GM12878 (cell line): ENCODE measurements around the gene EP400. TPM values are rescaled to one million over a fixed set of nuclear protein-coding genes. Genes with fewer than 3 reads are reported as not detected.

Source experiments
- ATAC-seq: fragments of 200-7000 bp; cut with Tn5 transposase; 3 replicates; pipeline ENCODE4 v1.9.1; 2020; ENCODE audit warnings: mild to moderate bottlenecking, moderate library complexity
- BruUV-seq: library from RNA; stranded (reverse); fragments of 400-500 nt; replicated peaks from 2 replicates; lab custom pipeline; 2021; lab: Mats Ljungman, UMichigan
- CTCF ChIA-PET: fragments of 300-600 bp; sonication (Branson Sonifier 250); formaldehyde crosslinking; extraction: SDS; loops from one replicate; lab custom pipeline; 2021; ENCODE audit warnings: inconsistent platforms; lab: Yijun Ruan, JAX
- POLR2A ChIA-PET: fragments of 350-600 bp; formaldehyde crosslinking; extraction: SDS; loops from one replicate; lab custom pipeline; 2021; ENCODE audit warnings: inconsistent platforms; lab: Charles Lee
- RAD21 ChIA-PET: fragments of 300-600 bp; sonication (Branson Sonifier 250); formaldehyde crosslinking; loops from one replicate; lab custom pipeline; 2023; ENCODE audit warnings: antibody characterized with exemption; ENCODE audit not compliant: unreplicated experiment; lab: Charles Lee
- SMC1A ChIA-PET: fragments of 300-600 bp; sonication (Branson Sonifier 250); formaldehyde crosslinking; loops from one replicate; lab custom pipeline; 2023; ENCODE audit not compliant: unreplicated experiment, uncharacterized antibody; lab: Charles Lee
- DNase-seq: peaks from one replicate; pipeline ENCODE4 v3.0.0-alpha.2; 2011; ENCODE audit warnings: low read depth, low spot score
- FAIRE-seq: peaks from 3 replicates; lab custom pipeline; 2011; peaks lifted over from hg19 to GRCh38; lab: Jason Lieb, UNC
- H2AFZ ChIP-seq: 2 replicates; pipeline ENCODE4 v1.6.0; 2011; ENCODE audit warnings: low read depth, low read length, control low read depth; ENCODE audit not compliant: control insufficient read depth
- H3K27ac ChIP-seq: 2 replicates; pipeline ENCODE4 v1.5.1; 2011; ENCODE audit warnings: control low read depth; ENCODE audit not compliant: control insufficient read depth, insufficient read depth
- H3K27me3 ChIP-seq, 2 experiments: replicated peaks in 1 of 2; 2 replicates each; pipeline versions ENCODE4 v1.6.0 to v1.6.1; 2011; ENCODE audit warnings: low read length in 1 of 2; ENCODE audit not compliant: control insufficient read depth in 2 of 2, insufficient read depth in 2 of 2
- H3K36me3 ChIP-seq, 2 experiments: 2 replicates each; pipeline ENCODE4 v1.5.1; 2011; ENCODE audit warnings: low read length in 1 of 2; ENCODE audit not compliant: control insufficient read depth in 2 of 2, insufficient read depth in 2 of 2
- H3K4me1 ChIP-seq: 2 replicates; pipeline ENCODE4 v1.6.1; 2011; ENCODE audit warnings: mild to moderate bottlenecking, low read length, moderate library complexity, mixed read lengths; ENCODE audit not compliant: control insufficient read depth, insufficient read depth
- H3K4me2 ChIP-seq: 2 replicates; pipeline ENCODE4 v1.6.0; 2011; ENCODE audit warnings: control low read depth; ENCODE audit not compliant: control insufficient read depth, insufficient read depth
- H3K4me3 ChIP-seq: fragments of 200-600 bp; sonication (generic); 2 replicates; pipeline ENCODE4 v1.5.1; 2016
- H3K79me2 ChIP-seq: 2 replicates; pipeline ENCODE4 v1.6.0; 2011; ENCODE audit warnings: low read length; ENCODE audit not compliant: control insufficient read depth, insufficient read depth
- H3K9ac ChIP-seq: 2 replicates; pipeline ENCODE4 v1.8.0; 2011; ENCODE audit warnings: low read length, control low read depth, mixed read lengths; ENCODE audit not compliant: control insufficient read depth, insufficient read depth
- H3K9me3 ChIP-seq: replicated peaks from 3 replicates; pipeline ENCODE4 v1.5.1; 2011; ENCODE audit warnings: mild to moderate bottlenecking, low read length; ENCODE audit not compliant: control insufficient read depth, insufficient read depth
- H4K20me1 ChIP-seq: 2 replicates; pipeline ENCODE4 v1.6.0; 2011; ENCODE audit not compliant: control insufficient read depth, insufficient read depth
- BACH1 ChIP-seq: fragments of 450-650 bp; IDR thresholded peaks from 2 replicates; pipeline ENCODE4 v1.6.1; 2017; ENCODE audit warnings: mild to moderate bottlenecking, borderline replicate concordance
- HCFC1 ChIP-seq: fragments of 150-350 bp; IDR thresholded peaks from 2 replicates; pipeline ENCODE4 v1.6.1; 2014; ENCODE audit warnings: low read length
- JUNB ChIP-seq: IDR thresholded peaks from 2 replicates; pipeline ENCODE4 v1.6.1; 2016; ENCODE audit warnings: antibody characterized with exemption, mild to moderate bottlenecking
- MTA3 ChIP-seq: IDR thresholded peaks from 2 replicates; pipeline ENCODE4 v1.6.1; 2012; ENCODE audit warnings: low read length, inconsistent platforms, borderline replicate concordance
- MYB ChIP-seq: fragments of 150-350 bp; IDR thresholded peaks from 2 replicates; pipeline ENCODE4 v1.6.1; 2014; ENCODE audit warnings: mild to moderate bottlenecking, low read depth, low read length, borderline replicate concordance
- NRF1 ChIP-seq: conservative IDR thresholded peaks from 2 replicates; pipeline ENCODE4 v1.6.1; 2011; ENCODE audit warnings: mild to moderate bottlenecking, low read depth, low read length, improper control_type of control experiment
- SIN3A ChIP-seq: IDR thresholded peaks from 2 replicates; pipeline ENCODE4 v1.6.1; 2012; ENCODE audit warnings: low read depth, low read length, improper control_type of control experiment
- STAT1 ChIP-seq: fragments of 450-650 bp; conservative IDR thresholded peaks from 2 replicates; pipeline ENCODE4 v1.6.1; 2014; ENCODE audit warnings: antibody characterized with exemption, mild to moderate bottlenecking
- TCF12 ChIP-seq: IDR thresholded peaks from 2 replicates; pipeline ENCODE4 v1.6.1; 2011; ENCODE audit warnings: low read depth, mild to moderate bottlenecking, low read length
- TCF7 ChIP-seq: IDR thresholded peaks from 2 replicates; pipeline ENCODE4 v1.6.1; 2014; ENCODE audit warnings: antibody characterized with exemption, borderline replicate concordance
- ZNF207 ChIP-seq: fragments of 450-650 bp; IDR thresholded peaks from 2 replicates; pipeline ENCODE4 v1.6.1; 2014; ENCODE audit warnings: antibody characterized with exemption, mild to moderate bottlenecking, borderline replicate concordance
- ZNF217 ChIP-seq: fragments of 450-650 bp; IDR thresholded peaks from 2 replicates; pipeline ENCODE4 v1.6.1; 2017; ENCODE audit warnings: antibody characterized with exemption, mild to moderate bottlenecking
- whole genome bisulfite sequencing: methylation state at CpG from one replicate; pipeline ENCODE4 v1.1.6; 2016; ENCODE audit warnings: low lambda C conversion rate; ENCODE audit not compliant: insufficient replicate concordance, insufficient coverage; ENCODE audit errors: missing lambda C conversion rate; 5-methylcytosine and 5-hydroxymethylcytosine counted together
- in situ Hi-C: fragments of 300-500 bp; cut with MboI; formaldehyde crosslinking; loops from 9 replicates; pipeline ENCODE4 v1.14.3; 2018; ENCODE audit warnings: mixed read lengths
- intact Hi-C: fragments of 100-400 bp; cut with micrococcal nuclease; formaldehyde crosslinking; loops from one replicate; pipeline ENCODE4 v1.14.2; 2022; ENCODE audit not compliant: unreplicated experiment
- polyA plus RNA-seq, 11 experiments: library from polyadenylated mRNA; depleted of rRNA in 4 of 11; unstranded in 6 of 11; stranded (reverse) in 5 of 11; fragments of >200 nt; fragmentation: Nextera tagmentation in 4 of 11; fragmentation: Illumina TruSeq in 1 of 11; extraction: Ambion mirVana in 4 of 11; extraction: Trizol in 1 of 11; gene quantifications; 1 replicate in 1 of 11; 2 replicates in 10 of 11; pipeline versions ENCODE4 v1.2.1 to v1.2.3, GENCODE V29; 2011 to 2016; ENCODE audit warnings: inconsistent platforms in 2 of 11, missing spikeins in 2 of 11, low read depth in 1 of 11
- total RNA-seq, 4 experiments: library from RNA; depleted of rRNA in 3 of 4; stranded (reverse); fragments of >200 nt in 3 of 4; fragmentation: Illumina TruSeq in 1 of 4; extraction: Trizol in 1 of 4; gene quantifications; 2 replicates each; pipeline versions ENCODE4 v1.2.1 to v1.2.3, GENCODE V29; 2013 to 2021
- TF ChIP-seq, protein P1 (sequence below): IDR thresholded peaks from 2 replicates; pipeline ENCODE4 v1.6.1; 2011; ENCODE audit warnings: borderline replicate concordance, low read depth, mild to moderate bottlenecking, moderate library complexity, low read length; ENCODE audit not compliant: insufficient read depth, poor library complexity, severe bottlenecking
- TF ChIP-seq, protein P2 (sequence below): IDR thresholded peaks from 2 replicates; pipeline ENCODE4 v1.6.1; 2011; ENCODE audit warnings: mild to moderate bottlenecking, low read depth, low read length, moderate library complexity; ENCODE audit not compliant: insufficient replicate concordance
- TF ChIP-seq, protein P3 (sequence below): fragments of 450-650 bp; formaldehyde crosslinking; IDR thresholded peaks from 2 replicates; pipeline ENCODE4 v1.4.0; 2022; ENCODE audit warnings: mild to moderate bottlenecking, moderate library complexity
- TF ChIP-seq, protein P4 (sequence below): fragments of 450-650 bp; IDR thresholded peaks from 2 replicates; pipeline ENCODE4 v1.6.1; 2016; ENCODE audit warnings: mild to moderate bottlenecking

The EP400 gene
- total and polyA plus RNA-seq, 10 of the 15 experiments (the other 5 are each of a cell fraction or from before 2014, with no cell fraction given), result 3.8 to 44.2 (median 8.4) TPM

DNA sequence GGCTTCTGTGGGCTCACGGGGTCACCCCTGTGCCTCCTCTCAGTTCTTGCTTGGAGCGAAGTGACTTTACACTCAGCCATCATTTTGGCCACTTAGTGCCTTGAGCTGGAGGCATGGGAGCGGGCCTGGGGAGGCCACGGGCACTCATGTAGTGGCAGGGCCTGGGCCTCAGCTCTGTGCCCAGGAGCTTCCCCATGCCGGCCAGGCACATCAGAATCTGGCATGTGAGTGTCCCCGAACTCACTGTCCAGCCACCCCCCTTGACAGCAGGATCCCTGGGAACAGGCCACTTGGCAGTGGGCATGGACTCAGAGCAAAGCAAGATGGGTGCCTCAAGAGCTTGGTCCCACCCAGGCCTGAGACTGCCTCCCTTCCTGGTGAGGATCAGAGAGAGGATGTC lies 164.9 kb downstream of the EP400 start:
- RAD21 ChIA-PET, result no interaction called here
- Histone ChIP-seq H2AFZ (no peak overlapping the region), H3K27ac (no peak overlapping the region), H3K9me3 (no peaks in the 10 kb centered on the region), H3K27me3 (no peaks in the 10 kb centered on the region), H3K36me3 (peaks cover 8 to 21% of the 10 kb centered on the region in 2 experiments; a peak in 3 of 4 replicates), H3K9ac (no peak overlapping the region), H3K4me1 (no peaks in the 10 kb centered on the region), H3K79me2 (no peaks in the 10 kb centered on the region), H4K20me1 (no peaks in the 10 kb centered on the region), H3K4me2 (no peak overlapping the region), H3K4me3 (no peak overlapping the region)
- BruUV-seq, result no TSS peak
- ATAC-seq (no peak), DNase-seq (no peak), FAIRE-seq (no peak)
- CTCF ChIA-PET, result no interaction called here
- 94% methylated on average over 6 of the region's 6 CpGs for WGBS
- POLR2A ChIA-PET, result no interaction called here
- intact Hi-C loops (no loop called here), in situ Hi-C loops (no loop called here)
- SMC1A ChIA-PET, result no interaction called here
- TF ChIP-seq, protein P1, sequence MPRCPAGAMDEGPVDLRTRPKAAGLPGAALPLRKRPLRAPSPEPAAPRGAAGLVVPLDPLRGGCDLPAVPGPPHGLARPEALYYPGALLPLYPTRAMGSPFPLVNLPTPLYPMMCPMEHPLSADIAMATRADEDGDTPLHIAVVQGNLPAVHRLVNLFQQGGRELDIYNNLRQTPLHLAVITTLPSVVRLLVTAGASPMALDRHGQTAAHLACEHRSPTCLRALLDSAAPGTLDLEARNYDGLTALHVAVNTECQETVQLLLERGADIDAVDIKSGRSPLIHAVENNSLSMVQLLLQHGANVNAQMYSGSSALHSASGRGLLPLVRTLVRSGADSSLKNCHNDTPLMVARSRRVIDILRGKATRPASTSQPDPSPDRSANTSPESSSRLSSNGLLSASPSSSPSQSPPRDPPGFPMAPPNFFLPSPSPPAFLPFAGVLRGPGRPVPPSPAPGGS, result no peak
- TF ChIP-seq TCF12 (no peak), STAT1 (no peak), BACH1 (no peak), SIN3A (no peak), MYB (no peak), ZNF207 (no peak), TCF7 (no peak), ZNF217 (no peak), JUNB (no peak), MTA3 (no peak), NRF1 (no peak), HCFC1 (no peak)
- TF ChIP-seq, protein P2, sequence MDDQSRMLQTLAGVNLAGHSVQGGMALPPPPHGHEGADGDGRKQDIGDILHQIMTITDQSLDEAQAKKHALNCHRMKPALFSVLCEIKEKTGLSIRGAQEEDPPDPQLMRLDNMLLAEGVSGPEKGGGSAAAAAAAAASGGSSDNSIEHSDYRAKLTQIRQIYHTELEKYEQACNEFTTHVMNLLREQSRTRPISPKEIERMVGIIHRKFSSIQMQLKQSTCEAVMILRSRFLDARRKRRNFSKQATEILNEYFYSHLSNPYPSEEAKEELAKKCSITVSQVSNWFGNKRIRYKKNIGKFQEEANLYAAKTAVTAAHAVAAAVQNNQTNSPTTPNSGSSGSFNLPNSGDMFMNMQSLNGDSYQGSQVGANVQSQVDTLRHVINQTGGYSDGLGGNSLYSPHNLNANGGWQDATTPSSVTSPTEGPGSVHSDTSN, result no peak
- TF ChIP-seq, protein P3, sequence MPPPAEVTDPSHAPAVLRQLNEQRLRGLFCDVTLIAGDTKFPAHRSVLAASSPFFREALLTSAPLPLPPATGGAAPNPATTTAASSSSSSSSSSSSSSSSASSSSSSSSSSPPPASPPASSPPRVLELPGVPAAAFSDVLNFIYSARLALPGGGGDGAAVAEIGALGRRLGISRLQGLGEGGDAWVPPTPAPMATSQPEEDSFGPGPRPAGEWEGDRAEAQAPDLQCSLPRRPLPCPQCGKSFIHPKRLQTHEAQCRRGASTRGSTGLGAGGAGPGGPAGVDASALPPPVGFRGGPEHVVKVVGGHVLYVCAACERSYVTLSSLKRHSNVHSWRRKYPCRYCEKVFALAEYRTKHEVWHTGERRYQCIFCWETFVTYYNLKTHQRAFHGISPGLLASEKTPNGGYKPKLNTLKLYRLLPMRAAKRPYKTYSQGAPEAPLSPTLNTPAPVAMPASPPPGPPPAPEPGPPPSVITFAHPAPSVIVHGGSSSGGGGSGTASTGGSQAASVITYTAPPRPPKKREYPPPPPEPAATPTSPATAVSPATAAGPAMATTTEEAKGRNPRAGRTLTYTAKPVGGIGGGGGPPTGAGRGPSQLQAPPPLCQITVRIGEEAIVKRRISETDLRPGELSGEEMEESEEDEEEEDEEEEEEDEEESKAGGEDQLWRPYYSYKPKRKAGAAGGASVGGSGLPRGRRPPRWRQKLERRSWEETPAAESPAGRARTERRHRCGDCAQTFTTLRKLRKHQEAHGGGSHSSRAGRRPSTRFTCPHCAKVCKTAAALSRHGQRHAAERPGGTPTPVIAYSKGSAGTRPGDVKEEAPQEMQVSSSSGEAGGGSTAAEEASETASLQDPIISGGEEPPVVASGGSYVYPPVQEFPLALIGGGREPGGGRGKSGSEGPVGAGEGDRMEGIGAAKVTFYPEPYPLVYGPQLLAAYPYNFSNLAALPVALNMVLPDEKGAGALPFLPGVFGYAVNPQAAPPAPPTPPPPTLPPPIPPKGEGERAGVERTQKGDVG (CRISPR knock-in tag), result no peak
- TF ChIP-seq, protein P4, sequence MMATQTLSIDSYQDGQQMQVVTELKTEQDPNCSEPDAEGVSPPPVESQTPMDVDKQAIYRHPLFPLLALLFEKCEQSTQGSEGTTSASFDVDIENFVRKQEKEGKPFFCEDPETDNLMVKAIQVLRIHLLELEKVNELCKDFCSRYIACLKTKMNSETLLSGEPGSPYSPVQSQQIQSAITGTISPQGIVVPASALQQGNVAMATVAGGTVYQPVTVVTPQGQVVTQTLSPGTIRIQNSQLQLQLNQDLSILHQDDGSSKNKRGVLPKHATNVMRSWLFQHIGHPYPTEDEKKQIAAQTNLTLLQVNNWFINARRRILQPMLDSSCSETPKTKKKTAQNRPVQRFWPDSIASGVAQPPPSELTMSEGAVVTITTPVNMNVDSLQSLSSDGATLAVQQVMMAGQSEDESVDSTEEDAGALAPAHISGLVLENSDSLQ, result no peak
